Glutamatergic neuron (in vitro differentiated cells): ENCODE results near the gene CRAT. TPM values are rescaled to one million over a fixed set of nuclear protein-coding genes. Genes with fewer than 3 reads are reported as not detected.

ENCODE experiments used
- DNase-seq: peaks from one replicate; pipeline ENCODE4 v3.0.0; 2022
- H3K27ac Mint-ChIP-seq: one replicate; pipeline ENCODE4 v1.8.0; 2020; ENCODE audit warnings: mild to moderate bottlenecking, mixed read lengths, inconsistent platforms; ENCODE audit not compliant: unreplicated experiment
- H3K27me3 Mint-ChIP-seq: one replicate; pipeline ENCODE4 v1.8.0; 2020; ENCODE audit warnings: mild to moderate bottlenecking, moderate library complexity, mixed read lengths, inconsistent platforms; ENCODE audit not compliant: unreplicated experiment
- H3K36me3 Mint-ChIP-seq: one replicate; pipeline ENCODE4 v1.8.0; 2020; ENCODE audit warnings: mild to moderate bottlenecking, mixed read lengths, inconsistent platforms; ENCODE audit not compliant: unreplicated experiment
- H3K4me1 Mint-ChIP-seq: one replicate; pipeline ENCODE4 v1.8.0; 2020; ENCODE audit warnings: mild to moderate bottlenecking, low read depth, mixed read lengths, inconsistent platforms; ENCODE audit not compliant: unreplicated experiment
- H3K4me3 Mint-ChIP-seq: one replicate; pipeline ENCODE4 v1.8.0; 2020; ENCODE audit warnings: mild to moderate bottlenecking, mixed read lengths, inconsistent platforms; ENCODE audit not compliant: unreplicated experiment
- H3K9me3 Mint-ChIP-seq: one replicate; pipeline ENCODE4 v1.8.0; 2020; ENCODE audit warnings: mild to moderate bottlenecking, moderate library complexity, mixed read lengths, inconsistent platforms; ENCODE audit not compliant: unreplicated experiment
- CTCF ChIP-seq: fragments of 200-600 bp; sonication (generic); IDR thresholded peaks from one replicate; pipeline ENCODE4 v1.5.0; 2021; ENCODE audit not compliant: partially characterized antibody, unreplicated experiment
- total RNA-seq: library from RNA; stranded (reverse); fragmentation: NEBNext Ultra II Directional; extraction: Animal tissue kit (Norgen Biotek cat#: 25700); gene quantifications from one replicate; pipeline ENCODE4 v1.2.1, GENCODE V29; 2021; ENCODE audit not compliant: unreplicated experiment

Gene CRAT
- total RNA-seq, 1 donor from 2014 or later, result 95.8 TPM

GRCh38 chr9:129145841-129146292 lies 35.3 kb upstream of the CRAT start:
- Mint-ChIP-seq H3K27ac (peak overlapping the region; percentile 95), H3K4me3 (peak overlapping the region; percentile 64), H3K9me3 (peaks cover 3% of the 10 kb centered on the region), H3K36me3 (no peaks in the 10 kb centered on the region), H3K4me1 (peaks cover 36% of the 10 kb centered on the region), H3K27me3 (peaks cover 9% of the 10 kb centered on the region)
- peak; percentile 74 for DNase-seq
- TF ChIP-seq CTCF, result no peak

DNA sequence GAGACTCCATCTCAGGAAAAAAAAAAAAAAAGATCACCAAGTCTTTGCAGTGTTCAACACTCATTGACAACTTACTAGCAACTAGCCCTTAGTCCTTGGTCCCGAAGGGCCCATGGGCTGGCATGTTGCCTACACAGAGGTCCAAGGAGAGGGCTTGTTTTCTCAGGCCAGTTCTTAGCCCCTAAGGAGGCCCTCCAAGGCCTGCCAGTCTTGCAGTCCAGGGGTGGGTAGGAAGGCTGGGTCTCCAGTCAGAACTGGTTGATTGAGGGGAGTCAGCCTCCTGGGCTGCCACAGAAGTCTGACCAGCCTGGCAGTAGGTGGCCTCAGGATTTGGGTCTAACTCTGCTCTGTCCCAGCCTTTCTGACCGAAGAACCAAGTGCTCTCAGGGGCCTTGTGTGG lies 34.7 kb upstream of the CRAT start:
- H3K36me3 Mint-ChIP-seq, result no peaks in the 10 kb centered on the region
- peaks cover 9% of the 10 kb centered on the region for H3K27me3 Mint-ChIP-seq
- peaks cover 6% of the 10 kb centered on the region for H3K9me3 Mint-ChIP-seq
- no peak for DNase-seq
- no peak overlapping the region for H3K4me3 Mint-ChIP-seq
- TF ChIP-seq CTCF, result no peak
- no peak overlapping the region for H3K27ac Mint-ChIP-seq
- peaks cover 38% of the 10 kb centered on the region for H3K4me1 Mint-ChIP-seq

DNA sequence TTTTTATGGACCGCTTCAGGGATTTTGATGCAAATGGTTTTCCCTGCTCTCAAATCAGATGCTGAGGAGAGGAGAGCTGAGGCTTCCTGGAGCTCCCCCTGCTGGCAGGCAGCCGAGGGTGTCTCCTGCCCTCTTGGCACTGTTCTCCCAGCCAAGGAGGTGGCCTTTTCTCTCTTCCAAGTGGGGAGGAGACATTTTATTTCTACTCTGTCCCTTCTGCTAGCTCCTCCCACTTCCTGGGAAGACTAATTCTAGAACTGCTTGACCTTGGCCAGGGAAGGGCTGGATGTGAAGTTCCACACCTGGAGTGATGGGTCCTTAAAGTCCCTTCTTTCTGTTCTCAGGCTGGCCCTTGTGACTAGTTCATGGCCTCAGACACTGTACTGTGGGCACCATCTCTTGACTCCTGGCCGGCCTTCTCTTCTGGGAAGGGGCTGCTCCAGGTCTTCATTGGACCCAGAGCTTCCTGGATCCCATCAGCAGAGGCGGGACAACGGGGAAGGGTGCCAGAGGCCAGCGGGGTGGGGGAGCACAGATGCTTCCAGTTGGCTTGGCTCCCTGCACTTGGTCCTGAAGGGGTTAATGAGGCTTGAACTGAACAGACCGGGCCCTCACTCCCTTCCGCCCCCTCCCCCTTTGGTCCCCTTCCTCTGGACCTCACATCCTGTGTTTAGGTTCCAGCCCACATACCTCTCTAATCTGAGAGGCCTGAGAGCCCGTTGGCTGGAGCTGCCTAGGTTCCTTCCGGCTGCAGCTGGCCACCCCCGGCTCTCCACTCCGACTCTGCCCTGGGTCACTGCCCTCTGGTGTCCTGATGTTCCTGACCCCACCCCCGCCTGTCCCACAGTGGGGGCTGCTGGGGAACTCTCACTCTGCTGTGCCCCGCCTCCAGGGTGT lies 32.7 kb upstream of the CRAT start:
- TF ChIP-seq CTCF, result peak; percentile 88
- Mint-ChIP-seq H3K27me3 (peaks cover 14% of the 10 kb centered on the region), H3K4me3 (peak overlapping the region; percentile 74), H3K4me1 (peaks cover 53% of the 10 kb centered on the region), H3K36me3 (no peaks in the 10 kb centered on the region), H3K9me3 (peaks cover 11% of the 10 kb centered on the region), H3K27ac (peak overlapping the region; percentile 96)
- peak; percentile 89 for DNase-seq

GRCh38 chr9:129142138-129142935 lies 31.7 kb upstream of the CRAT start:
- peaks cover 11% of the 10 kb centered on the region for H3K9me3 Mint-ChIP-seq
- TF ChIP-seq CTCF, result no peak
- DNase-seq, result no peak
- peak overlapping the region; percentile 74 for H3K4me3 Mint-ChIP-seq
- peaks cover 57% of the 10 kb centered on the region for H3K4me1 Mint-ChIP-seq
- no peaks in the 10 kb centered on the region for H3K36me3 Mint-ChIP-seq
- H3K27ac Mint-ChIP-seq, result peak overlapping the region; percentile 96
- H3K27me3 Mint-ChIP-seq, result peaks cover 15% of the 10 kb centered on the region
